Fibroblast of lung (primary cell): ENCODE measurements around the gene STOM.

Experiments
- CTCF ChIP-seq, 2 donors: IDR thresholded peaks in 1 of 2; conservative IDR thresholded peaks in 1 of 2; 1 replicate in 1 of 2; 2 replicates in 1 of 2; pipeline ENCODE4 v1.5.1; 2011 to 2012; ENCODE audit warnings: low read length in 2 of 2, control low read depth in 1 of 2, inconsistent platforms in 1 of 2, low read depth in 1 of 2, mild to moderate bottlenecking in 1 of 2
- EZH2 ChIP-seq: IDR thresholded peaks from 2 replicates; pipeline ENCODE4 v1.5.1; 2012; ENCODE audit warnings: low read length, control low read depth, mild to moderate bottlenecking; ENCODE audit errors: missing control alignments

DNA sequence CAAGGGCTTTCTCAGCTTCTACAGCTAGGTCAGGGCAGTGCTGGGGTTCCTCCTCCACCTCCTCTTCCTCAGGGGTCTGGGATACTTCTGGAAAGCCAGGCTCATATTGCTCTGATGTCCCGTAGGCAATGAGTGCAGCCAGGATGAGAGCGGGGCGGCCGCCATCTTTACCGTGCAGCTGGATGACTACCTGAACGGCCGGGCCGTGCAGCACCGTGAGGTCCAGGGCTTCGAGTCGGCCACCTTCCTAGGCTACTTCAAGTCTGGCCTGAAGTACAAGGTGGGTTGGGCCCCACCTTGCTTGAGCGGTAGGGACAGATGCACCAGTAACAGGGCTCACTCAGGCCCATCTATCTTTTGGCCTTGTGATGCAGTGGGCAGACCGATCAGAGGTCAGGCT lies 67.3 kb downstream of the STOM start:
- TF ChIP-seq CTCF (conservative IDR thresholded peaks at IDR 0.05 in 1 of 2, IDR thresholded peaks at IDR 0.05 in 1 of 2; ENCODE audit: low read depth in 1 of 2, low read length in 2 of 2) (no peak), EZH2 (no peak)
